Cardiac muscle cell (in vitro differentiated cells and primary cell): ENCODE results near the gene TNFSF9. TPM values are rescaled to one million over a fixed set of nuclear protein-coding genes. Genes with fewer than 3 reads are reported as not detected.
A peak's percentile ranks its signal among the peaks of the same experiment; 100 is the strongest.

ENCODE experiments used
- DNase-seq, 2 donors: peaks; one replicate each; pipeline versions ENCODE4 v3.0.0 to v3.0.0-alpha.2; 2010 to 2017; ENCODE audit warnings: low read depth in 1 of 2, low spot score in 1 of 2
- H3K27ac ChIP-seq: fragments of 200-600 bp; sonication (generic); 2 replicates; pipeline ENCODE4 v1.5.1; 2016
- H3K27me3 ChIP-seq: fragments of 200-600 bp; sonication (generic); 2 replicates; pipeline ENCODE4 v1.6.0; 2016; ENCODE audit warnings: control low read depth
- H3K36me3 ChIP-seq: fragments of 200-600 bp; sonication (generic); 2 replicates; pipeline ENCODE4 v1.5.1; 2016; ENCODE audit warnings: control low read depth
- H3K4me1 ChIP-seq: fragments of 200-600 bp; sonication (generic); 2 replicates; pipeline ENCODE4 v1.8.1; 2017; ENCODE audit warnings: low read depth, mild to moderate bottlenecking, mixed run types
- H3K4me3 ChIP-seq: fragments of 200-600 bp; sonication (generic); 2 replicates; pipeline ENCODE4 v1.5.1; 2016; ENCODE audit warnings: mild to moderate bottlenecking
- H3K9me3 ChIP-seq: fragments of 200-600 bp; sonication (generic); 2 replicates; pipeline ENCODE4 v1.5.1; 2017; ENCODE audit warnings: low read depth, mild to moderate bottlenecking, control low read depth
- polyA plus RNA-seq: library from polyadenylated mRNA; unstranded; fragments of >200 nt; fragmentation: Nextera tagmentation; extraction: Ambion mirVana; gene quantifications from 2 replicates; pipeline ENCODE4 v1.2.1, GENCODE V29; 2016
- total RNA-seq: library from RNA; depleted of rRNA; stranded (reverse); fragments of >200 nt; gene quantifications from 2 replicates; pipeline ENCODE4 v1.2.3, GENCODE V29; 2016
- TF ChIP-seq, protein P1 (sequence below): IDR thresholded peaks from 2 replicates; pipeline ENCODE4 v1.5.1; 2012; ENCODE audit warnings: low read depth, mild to moderate bottlenecking, low read length

Gene TNFSF9
- total and polyA plus RNA-seq, 2 experiments from 2014 or later, result 1.3 to 1.5 TPM

DNA sequence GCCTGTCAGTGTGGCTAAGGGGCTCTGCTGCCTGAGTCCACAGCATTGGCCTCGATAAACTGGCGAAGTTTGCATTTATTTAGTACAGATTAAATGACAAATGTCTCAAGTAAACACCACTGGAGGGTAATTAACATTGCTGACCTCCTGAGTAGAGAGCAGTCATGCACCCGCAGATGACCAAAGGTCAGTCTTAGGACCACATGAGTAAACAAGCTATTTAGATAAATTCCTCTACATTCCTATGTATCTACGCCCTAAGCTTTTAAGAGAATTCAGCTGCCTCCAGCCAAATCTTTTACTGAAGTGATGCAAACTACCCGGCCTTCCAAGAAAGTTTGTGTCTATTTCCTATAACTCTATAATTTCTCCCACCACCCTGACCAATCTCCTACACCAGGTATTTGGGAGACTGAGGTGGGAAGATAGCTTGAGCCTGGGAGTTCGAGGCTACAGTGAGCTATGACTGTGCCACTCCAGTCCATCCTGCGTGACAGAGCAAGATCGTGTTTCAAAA, 37.2 kb downstream of the TNFSF9 start:
- Histone ChIP-seq H3K4me1 (no peaks in the 10 kb centered on the region), H3K36me3 (no peaks in the 10 kb centered on the region), H3K4me3 (no peak overlapping the region), H3K9me3 (no peaks in the 10 kb centered on the region), H3K27me3 (no peaks in the 10 kb centered on the region), H3K27ac (no peak overlapping the region)
- TF ChIP-seq, protein P1, sequence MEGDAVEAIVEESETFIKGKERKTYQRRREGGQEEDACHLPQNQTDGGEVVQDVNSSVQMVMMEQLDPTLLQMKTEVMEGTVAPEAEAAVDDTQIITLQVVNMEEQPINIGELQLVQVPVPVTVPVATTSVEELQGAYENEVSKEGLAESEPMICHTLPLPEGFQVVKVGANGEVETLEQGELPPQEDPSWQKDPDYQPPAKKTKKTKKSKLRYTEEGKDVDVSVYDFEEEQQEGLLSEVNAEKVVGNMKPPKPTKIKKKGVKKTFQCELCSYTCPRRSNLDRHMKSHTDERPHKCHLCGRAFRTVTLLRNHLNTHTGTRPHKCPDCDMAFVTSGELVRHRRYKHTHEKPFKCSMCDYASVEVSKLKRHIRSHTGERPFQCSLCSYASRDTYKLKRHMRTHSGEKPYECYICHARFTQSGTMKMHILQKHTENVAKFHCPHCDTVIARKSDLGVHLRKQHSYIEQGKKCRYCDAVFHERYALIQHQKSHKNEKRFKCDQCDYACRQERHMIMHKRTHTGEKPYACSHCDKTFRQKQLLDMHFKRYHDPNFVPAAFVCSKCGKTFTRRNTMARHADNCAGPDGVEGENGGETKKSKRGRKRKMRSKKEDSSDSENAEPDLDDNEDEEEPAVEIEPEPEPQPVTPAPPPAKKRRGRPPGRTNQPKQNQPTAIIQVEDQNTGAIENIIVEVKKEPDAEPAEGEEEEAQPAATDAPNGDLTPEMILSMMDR, result no peak
- DNase-seq, result no peak

GRCh38 chr19:6568816-6569215, 38.0 kb downstream of the TNFSF9 start:
- H3K4me3 ChIP-seq, result no peak overlapping the region
- H3K36me3 ChIP-seq, result no peaks in the 10 kb centered on the region
- peak in 1 of 2 donors; percentile 59 for DNase-seq
- TF ChIP-seq, protein P1, result no peak
- no peaks in the 10 kb centered on the region for H3K9me3 ChIP-seq
- H3K27ac ChIP-seq, result no peak overlapping the region
- no peaks in the 10 kb centered on the region for H3K27me3 ChIP-seq
- no peaks in the 10 kb centered on the region for H3K4me1 ChIP-seq

DNA sequence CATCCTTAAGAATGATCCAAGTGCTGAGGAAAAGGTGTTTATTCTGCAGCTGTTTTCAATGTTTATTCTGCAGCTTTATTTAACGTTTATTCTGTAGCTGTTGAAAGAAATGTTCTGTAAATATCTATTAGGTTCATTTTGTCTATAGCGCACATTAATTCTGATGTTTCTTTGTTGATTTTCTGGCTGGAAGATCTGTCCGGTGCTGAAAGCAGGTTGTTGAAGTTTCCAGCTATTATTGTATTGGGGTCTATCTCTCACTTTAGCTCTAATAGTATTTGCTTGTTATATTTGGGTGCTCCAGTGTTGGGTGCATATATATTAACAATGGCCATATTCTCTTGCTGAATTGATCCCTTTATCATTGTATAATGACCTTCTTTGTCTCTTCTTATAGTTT, 39.9 kb downstream of the TNFSF9 start:
- DNase-seq, result no peak
- Histone ChIP-seq H3K27me3 (no peaks in the 10 kb centered on the region), H3K27ac (no peak overlapping the region), H3K9me3 (no peaks in the 10 kb centered on the region), H3K4me3 (no peak overlapping the region), H3K4me1 (no peaks in the 10 kb centered on the region), H3K36me3 (no peaks in the 10 kb centered on the region)
- TF ChIP-seq, protein P1, result no peak

- TF ChIP-seq, protein P1, result no peak
- Histone ChIP-seq H3K4me3 (no peak overlapping the region), H3K27me3 (no peaks in the 10 kb centered on the region), H3K27ac (no peak overlapping the region), H3K36me3 (no peaks in the 10 kb centered on the region), H3K4me1 (no peaks in the 10 kb centered on the region), H3K9me3 (no peaks in the 10 kb centered on the region)
- no peak for DNase-seq
Observed at GRCh38 chr19:6571167-6571566, 40.3 kb downstream of the TNFSF9 start.

DNA sequence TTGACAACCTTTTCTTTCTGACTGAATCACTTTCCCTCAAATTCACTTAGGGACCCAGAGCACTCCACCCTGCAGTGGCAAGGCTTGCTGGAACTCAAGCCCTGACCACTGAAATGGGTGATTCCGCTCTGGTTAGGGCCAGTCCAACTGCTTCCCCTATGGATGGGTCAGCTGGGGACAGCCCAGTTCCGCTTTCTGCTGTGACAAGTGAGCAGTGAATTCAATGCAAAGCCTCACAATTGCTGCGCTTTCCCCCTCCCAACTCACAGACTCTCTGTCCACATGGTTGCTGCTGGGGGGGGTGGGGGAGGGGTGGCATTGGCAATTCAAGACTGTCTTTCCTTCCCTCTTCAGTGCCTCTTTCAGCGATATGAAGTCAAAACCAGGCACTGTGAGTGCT, 41.4 kb downstream of the TNFSF9 start:
- Histone ChIP-seq H3K36me3 (no peaks in the 10 kb centered on the region), H3K4me1 (no peaks in the 10 kb centered on the region), H3K9me3 (no peaks in the 10 kb centered on the region), H3K4me3 (no peak overlapping the region), H3K27me3 (no peaks in the 10 kb centered on the region), H3K27ac (no peak overlapping the region)
- no peak for DNase-seq
- TF ChIP-seq, protein P1, result no peak

DNA sequence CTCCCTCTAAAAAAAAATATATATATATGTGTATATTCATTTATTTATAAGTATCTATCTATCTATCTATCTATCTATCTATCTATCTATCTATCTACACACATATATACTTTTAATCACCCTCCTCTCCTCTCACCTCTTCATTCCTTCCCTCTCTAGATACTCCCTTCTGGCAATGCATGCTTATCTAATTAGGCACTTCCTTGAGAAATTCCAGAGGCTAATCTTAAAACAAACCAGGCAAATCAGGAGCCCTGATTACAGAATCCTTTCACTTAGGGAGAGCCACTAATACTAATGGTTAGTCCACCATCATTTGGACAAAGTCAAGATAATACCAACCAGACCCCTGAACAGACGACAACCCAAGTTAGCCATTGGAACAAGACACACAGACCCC, 42.5 kb downstream of the TNFSF9 start:
- DNase-seq, result no peak
- Histone ChIP-seq H3K4me1 (no peaks in the 10 kb centered on the region), H3K27ac (no peak overlapping the region), H3K4me3 (no peak overlapping the region), H3K9me3 (no peaks in the 10 kb centered on the region), H3K27me3 (no peaks in the 10 kb centered on the region), H3K36me3 (no peaks in the 10 kb centered on the region)
- TF ChIP-seq, protein P1, result no peak
